ENCODE data around the gene TTC34.

GRCh38 chr1:2795926-2796325 is 5.6 kb downstream of the TTC34 start:
- TF ChIP-seq, protein P1, sequence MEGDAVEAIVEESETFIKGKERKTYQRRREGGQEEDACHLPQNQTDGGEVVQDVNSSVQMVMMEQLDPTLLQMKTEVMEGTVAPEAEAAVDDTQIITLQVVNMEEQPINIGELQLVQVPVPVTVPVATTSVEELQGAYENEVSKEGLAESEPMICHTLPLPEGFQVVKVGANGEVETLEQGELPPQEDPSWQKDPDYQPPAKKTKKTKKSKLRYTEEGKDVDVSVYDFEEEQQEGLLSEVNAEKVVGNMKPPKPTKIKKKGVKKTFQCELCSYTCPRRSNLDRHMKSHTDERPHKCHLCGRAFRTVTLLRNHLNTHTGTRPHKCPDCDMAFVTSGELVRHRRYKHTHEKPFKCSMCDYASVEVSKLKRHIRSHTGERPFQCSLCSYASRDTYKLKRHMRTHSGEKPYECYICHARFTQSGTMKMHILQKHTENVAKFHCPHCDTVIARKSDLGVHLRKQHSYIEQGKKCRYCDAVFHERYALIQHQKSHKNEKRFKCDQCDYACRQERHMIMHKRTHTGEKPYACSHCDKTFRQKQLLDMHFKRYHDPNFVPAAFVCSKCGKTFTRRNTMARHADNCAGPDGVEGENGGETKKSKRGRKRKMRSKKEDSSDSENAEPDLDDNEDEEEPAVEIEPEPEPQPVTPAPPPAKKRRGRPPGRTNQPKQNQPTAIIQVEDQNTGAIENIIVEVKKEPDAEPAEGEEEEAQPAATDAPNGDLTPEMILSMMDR (IDR thresholded peaks at IDR 0.05), result no peak
- TF ChIP-seq EZH2phosphoT487 (IDR thresholded peaks at IDR 0.05) (no peak), EZH2 (IDR thresholded peaks at IDR 0.05) (no peak)

Data from neural progenitor cell (in vitro differentiated cells).